Neural crest cell (in vitro differentiated cells): ENCODE data around the gene RGS19. TPM values are rescaled to one million over a fixed set of nuclear protein-coding genes. Genes with fewer than 3 reads are reported as not detected.
A peak's percentile ranks its signal among the peaks of the same experiment; 100 is the strongest.

ENCODE experiments used
- DNase-seq: peaks from one replicate; pipeline ENCODE4 v3.0.0; 2021; ENCODE audit warnings: low read depth, mixed read lengths, low spot score
- H3K27ac Mint-ChIP-seq: one replicate; pipeline ENCODE4 v1.8.0; 2021; ENCODE audit warnings: mild to moderate bottlenecking, mixed read lengths; ENCODE audit not compliant: unreplicated experiment
- H3K27me3 Mint-ChIP-seq: 2 replicates; pipeline ENCODE4 v1.8.0; 2021; ENCODE audit warnings: low read depth, mild to moderate bottlenecking, mixed read lengths
- H3K36me3 Mint-ChIP-seq: 2 replicates; pipeline ENCODE4 v1.8.0; 2021; ENCODE audit warnings: low read depth, mild to moderate bottlenecking, mixed read lengths
- H3K4me1 Mint-ChIP-seq: 2 replicates; pipeline ENCODE4 v1.8.0; 2021; ENCODE audit warnings: mixed read lengths
- H3K4me3 Mint-ChIP-seq: one replicate; pipeline ENCODE4 v1.8.0; 2021; ENCODE audit warnings: mild to moderate bottlenecking, mixed read lengths
- H3K9me3 Mint-ChIP-seq: 2 replicates; pipeline ENCODE4 v1.8.0; 2021; ENCODE audit warnings: mixed read lengths
- total RNA-seq: library from RNA; stranded (reverse); gene quantifications from 2 replicates; pipeline ENCODE4 v1.2.1, GENCODE V29; 2021
- TF ChIP-seq, protein P1 (sequence below): fragments of 200-600 bp; sonication (generic); conservative IDR thresholded peaks from 2 replicates; pipeline ENCODE4 v1.5.0; 2021; ENCODE audit warnings: antibody characterized with exemption, mild to moderate bottlenecking

Gene RGS19
- total RNA-seq, 1 donor from 2014 or later = 11.7 TPM

DNA sequence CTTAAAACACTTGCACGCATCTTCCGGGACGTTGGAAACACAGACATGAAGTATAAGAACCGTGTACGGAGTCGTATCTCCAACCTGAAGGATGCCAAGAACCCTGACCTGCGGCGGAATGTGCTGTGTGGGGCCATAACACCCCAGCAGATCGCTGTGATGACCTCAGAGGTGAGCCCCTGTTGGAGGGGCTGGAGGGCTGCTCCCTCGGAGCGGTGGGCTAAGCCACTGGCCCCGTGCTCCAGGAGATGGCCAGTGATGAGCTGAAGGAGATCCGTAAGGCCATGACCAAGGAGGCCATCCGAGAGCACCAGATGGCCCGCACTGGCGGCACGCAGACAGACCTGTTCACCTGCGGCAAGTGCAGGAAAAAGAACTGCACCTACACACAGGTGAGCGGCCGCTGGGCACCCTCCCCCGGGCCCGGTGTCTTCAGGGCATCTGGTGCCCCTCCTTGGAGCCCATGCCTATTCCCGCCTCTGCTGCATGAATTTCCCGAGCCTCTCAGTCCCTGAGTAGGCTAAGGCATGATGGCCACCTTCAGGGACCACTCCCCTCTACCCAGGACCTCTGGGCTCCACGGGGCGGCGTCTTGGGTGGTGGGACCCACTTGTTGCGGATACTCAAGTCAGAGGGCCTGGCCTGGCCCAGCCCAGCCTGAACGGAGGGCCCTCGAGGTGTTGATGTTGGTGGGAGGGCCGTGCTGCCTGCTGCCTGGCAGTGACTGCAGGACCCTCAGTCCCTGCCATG is 8.9 kb downstream of the RGS19 start:
- H3K4me3 Mint-ChIP-seq = no peak overlapping the region

DNA sequence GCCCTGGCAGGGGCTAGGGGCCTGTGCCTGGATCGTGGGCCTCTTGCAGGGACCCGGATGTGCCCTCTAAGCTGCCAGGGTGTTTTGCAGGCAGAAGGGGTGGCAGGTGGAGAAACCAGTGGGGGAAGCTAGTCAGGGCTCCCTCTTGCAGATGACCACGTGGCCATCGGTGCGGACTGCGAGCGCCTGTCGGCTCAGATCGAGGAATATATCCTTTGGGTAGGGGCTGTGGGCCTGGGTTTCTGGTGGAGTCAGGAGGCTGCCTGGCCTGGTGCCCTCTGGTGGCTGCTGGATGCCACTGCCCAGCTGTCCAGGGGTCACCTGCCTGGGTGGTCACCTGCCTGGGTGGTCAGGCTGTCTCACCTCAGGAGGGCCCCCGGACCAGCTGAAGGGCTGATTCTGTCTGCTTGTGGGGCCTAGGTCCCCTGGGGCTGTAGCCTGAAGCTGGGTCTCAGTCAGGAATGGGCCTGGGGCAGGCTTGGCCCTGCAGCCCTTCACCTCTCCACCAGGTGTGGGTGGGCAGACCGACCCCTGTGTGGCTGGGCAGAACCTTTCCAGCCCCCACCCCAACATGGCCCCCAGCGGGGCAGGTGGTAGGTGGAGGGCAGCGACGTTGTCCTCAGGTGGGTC is 9.6 kb downstream of the RGS19 start:
- TF ChIP-seq, protein P1, sequence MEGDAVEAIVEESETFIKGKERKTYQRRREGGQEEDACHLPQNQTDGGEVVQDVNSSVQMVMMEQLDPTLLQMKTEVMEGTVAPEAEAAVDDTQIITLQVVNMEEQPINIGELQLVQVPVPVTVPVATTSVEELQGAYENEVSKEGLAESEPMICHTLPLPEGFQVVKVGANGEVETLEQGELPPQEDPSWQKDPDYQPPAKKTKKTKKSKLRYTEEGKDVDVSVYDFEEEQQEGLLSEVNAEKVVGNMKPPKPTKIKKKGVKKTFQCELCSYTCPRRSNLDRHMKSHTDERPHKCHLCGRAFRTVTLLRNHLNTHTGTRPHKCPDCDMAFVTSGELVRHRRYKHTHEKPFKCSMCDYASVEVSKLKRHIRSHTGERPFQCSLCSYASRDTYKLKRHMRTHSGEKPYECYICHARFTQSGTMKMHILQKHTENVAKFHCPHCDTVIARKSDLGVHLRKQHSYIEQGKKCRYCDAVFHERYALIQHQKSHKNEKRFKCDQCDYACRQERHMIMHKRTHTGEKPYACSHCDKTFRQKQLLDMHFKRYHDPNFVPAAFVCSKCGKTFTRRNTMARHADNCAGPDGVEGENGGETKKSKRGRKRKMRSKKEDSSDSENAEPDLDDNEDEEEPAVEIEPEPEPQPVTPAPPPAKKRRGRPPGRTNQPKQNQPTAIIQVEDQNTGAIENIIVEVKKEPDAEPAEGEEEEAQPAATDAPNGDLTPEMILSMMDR = peak; percentile 80
- Mint-ChIP-seq H3K27me3 (no peaks in the 10 kb centered on the region), H3K27ac (no peak overlapping the region), H3K36me3 (no peaks in the 10 kb centered on the region), H3K9me3 (no peaks in the 10 kb centered on the region), H3K4me1 (peaks cover 7% of the 10 kb centered on the region), H3K4me3 (no peak overlapping the region)
- DNase-seq = peak; percentile 61

More for the DNA sequence above, 8.9 kb downstream of the RGS19 start:
- no peaks in the 10 kb centered on the region for H3K36me3 Mint-ChIP-seq
- H3K9me3 Mint-ChIP-seq = no peaks in the 10 kb centered on the region
- peaks cover 4% of the 10 kb centered on the region for H3K4me1 Mint-ChIP-seq
- no peak for DNase-seq
- TF ChIP-seq, protein P1 = no peak
- H3K27ac Mint-ChIP-seq = no peak overlapping the region
- no peaks in the 10 kb centered on the region for H3K27me3 Mint-ChIP-seq

DNA sequence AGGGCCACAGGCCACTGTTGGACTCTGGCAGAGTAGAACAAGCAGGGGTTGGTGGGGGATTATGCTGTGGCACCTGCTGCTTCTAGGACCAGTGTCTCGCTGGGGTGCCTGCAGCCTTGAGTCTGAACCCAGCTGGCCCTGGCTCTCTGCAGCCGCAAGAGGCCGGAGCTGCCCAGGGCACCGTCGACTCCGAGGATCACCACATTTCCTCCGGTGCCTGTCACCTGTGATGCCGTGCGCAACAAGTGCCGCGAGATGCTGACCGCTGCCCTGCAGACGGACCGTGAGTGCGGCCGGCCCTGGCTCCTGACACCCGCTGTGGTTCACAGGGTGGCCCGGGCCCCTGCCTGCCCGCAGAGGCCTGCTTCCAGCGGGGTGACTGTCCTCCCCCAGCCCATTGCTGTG is 10.1 kb downstream of the RGS19 start:
- TF ChIP-seq, protein P1 = no peak
- peaks cover 12% of the 10 kb centered on the region for H3K4me1 Mint-ChIP-seq
- no peaks in the 10 kb centered on the region for H3K9me3 Mint-ChIP-seq
- no peaks in the 10 kb centered on the region for H3K36me3 Mint-ChIP-seq
- H3K27ac Mint-ChIP-seq = no peak overlapping the region
- H3K27me3 Mint-ChIP-seq = no peaks in the 10 kb centered on the region
- no peak for DNase-seq
- no peak overlapping the region for H3K4me3 Mint-ChIP-seq

DNA sequence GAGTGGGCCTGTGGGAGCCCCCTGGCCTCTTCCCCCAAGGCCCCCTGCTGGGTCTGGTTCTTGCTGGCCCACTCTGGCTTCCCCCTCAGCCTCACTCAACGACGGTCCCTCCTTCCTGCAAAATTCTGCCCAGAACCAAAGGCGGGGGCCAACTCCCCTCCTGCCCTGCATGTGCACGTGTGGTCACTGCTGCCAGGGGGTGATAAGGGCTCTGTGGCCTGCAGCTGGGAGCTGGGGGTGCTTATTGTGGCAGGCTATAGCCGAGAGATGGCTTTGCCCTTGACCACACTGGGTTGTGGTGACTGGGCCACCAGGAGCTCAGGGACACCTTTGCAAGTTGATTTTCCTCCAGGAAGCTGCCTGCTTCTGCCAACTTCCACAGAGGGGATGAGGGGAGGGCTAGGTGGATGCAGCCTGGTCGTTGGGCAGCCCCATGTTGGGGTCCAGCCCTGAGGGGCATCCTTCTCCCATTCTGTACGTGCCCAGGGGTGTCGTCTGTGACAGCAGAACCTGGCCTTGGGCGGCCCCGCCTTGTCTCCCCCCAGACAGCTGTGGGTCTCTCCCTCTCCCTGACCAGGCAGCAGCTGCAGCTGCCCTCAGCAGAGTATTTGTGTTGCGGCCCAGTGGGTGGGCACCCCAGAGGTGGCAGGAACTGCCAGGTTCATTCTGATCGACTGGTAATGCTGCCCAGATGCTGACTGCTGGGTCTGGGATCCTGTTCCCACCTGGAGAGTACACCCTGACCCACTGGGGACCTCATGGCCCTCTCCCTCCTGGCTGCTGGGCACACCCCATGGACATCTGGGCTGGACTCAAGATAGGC is 10.7 kb downstream of the RGS19 start:
- Mint-ChIP-seq H3K9me3 (no peaks in the 10 kb centered on the region), H3K4me3 (no peak overlapping the region), H3K27me3 (no peaks in the 10 kb centered on the region), H3K27ac (no peak overlapping the region), H3K36me3 (no peaks in the 10 kb centered on the region), H3K4me1 (peaks cover 19% of the 10 kb centered on the region)
- TF ChIP-seq, protein P1 = no peak
- DNase-seq = no peak

DNA sequence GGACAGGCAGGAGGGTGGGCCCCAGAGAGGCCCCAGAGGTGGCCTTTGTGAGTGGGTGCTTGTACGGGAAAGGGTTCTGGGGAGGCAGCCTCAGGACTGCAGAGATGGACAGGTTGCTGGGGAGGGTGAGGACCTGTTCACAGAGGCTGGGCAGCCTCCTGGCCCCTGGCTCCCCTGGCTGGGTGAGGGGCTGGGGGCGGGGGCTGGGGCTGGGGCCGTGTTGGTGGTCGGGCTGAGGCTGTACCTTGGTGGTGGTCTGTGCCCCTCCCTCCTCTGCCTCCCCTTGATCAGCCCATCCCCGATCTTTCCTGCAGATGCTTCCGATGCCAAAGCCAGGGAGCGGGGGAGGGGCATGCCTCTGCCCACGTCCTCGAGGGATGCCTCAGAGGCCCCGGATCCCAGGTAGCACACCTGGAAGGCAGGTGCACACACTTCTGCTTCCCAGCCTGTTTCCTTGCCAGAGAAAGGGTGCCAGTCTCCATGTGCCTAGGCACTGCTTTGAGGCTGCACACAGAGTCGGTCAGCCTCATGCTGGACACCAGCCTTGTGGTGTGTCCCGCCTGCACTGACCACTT is 11.5 kb downstream of the RGS19 start:
- Mint-ChIP-seq H3K4me1 (peaks cover 19% of the 10 kb centered on the region), H3K27me3 (no peaks in the 10 kb centered on the region), H3K27ac (no peak overlapping the region), H3K4me3 (peak overlapping the region; percentile 19), H3K36me3 (no peaks in the 10 kb centered on the region), H3K9me3 (no peaks in the 10 kb centered on the region)
- DNase-seq = no peak
- TF ChIP-seq, protein P1 = no peak
